NCI-H187 treated with DMSO at 0.1 percent for 48 hours (cell line): ENCODE results near the gene GRM8.
A peak's percentile ranks its signal among the peaks of the same experiment; 100 is the strongest.
"Not testable (repeated sequence)": the region's sequence is repeated elsewhere in the genome, so short reads cannot be mapped to it uniquely, and the experiment has no call there.

Experiments used
- DNase-seq: peaks from one replicate; lab custom pipeline; 2025; lab: John Stamatoyannopoulos, UW

GRM8 gene

GRCh38 chr7:126908564-126908963 is 344.2 kb downstream of the GRM8 start:
- DNase-seq: not testable (repeated sequence)

- not testable (repeated sequence) for DNase-seq
Measured at GRCh38 chr7:126907657-126908056, 345.1 kb downstream of the GRM8 start.

GRCh38 chr7:126905255-126905654 is 347.5 kb downstream of the GRM8 start:
- DNase-seq: not testable (repeated sequence)

- DNase-seq: not testable (repeated sequence)
Measured at GRCh38 chr7:126901041-126901765, 351.5 kb downstream of the GRM8 start.

GRCh38 chr7:126887980-126888379 is 364.8 kb downstream of the GRM8 start:
- peak; percentile 70 for DNase-seq

GRCh38 chr7:126887560-126887959 is 365.2 kb downstream of the GRM8 start:
- not testable (repeated sequence) for DNase-seq

GRCh38 chr7:126882730-126883129 is 370.0 kb downstream of the GRM8 start:
- DNase-seq: not testable (repeated sequence)

- not testable (repeated sequence) for DNase-seq
Measured at GRCh38 chr7:126881908-126882307, 370.8 kb downstream of the GRM8 start.

- DNase-seq: no peak
Measured at GRCh38 chr7:126881315-126881714, 371.4 kb downstream of the GRM8 start.

- not testable (repeated sequence) for DNase-seq
Measured at GRCh38 chr7:126876536-126876935, 376.2 kb downstream of the GRM8 start.

GRCh38 chr7:126856691-126857291 is 395.9 kb downstream of the GRM8 start:
- DNase-seq: no peak

GRCh38 chr7:126845331-126845730 is 407.4 kb downstream of the GRM8 start:
- no peak for DNase-seq

GRCh38 chr7:126843883-126844282 is 408.9 kb downstream of the GRM8 start:
- DNase-seq: no peak

GRCh38 chr7:126843336-126843735 is 409.4 kb downstream of the GRM8 start:
- no peak for DNase-seq

- DNase-seq: no peak
Measured at GRCh38 chr7:126842451-126842850, 410.3 kb downstream of the GRM8 start.

GRCh38 chr7:126840869-126841268 is 411.9 kb downstream of the GRM8 start:
- no peak for DNase-seq

- DNase-seq: no peak
Measured at GRCh38 chr7:126839624-126840023, 413.1 kb downstream of the GRM8 start.

GRCh38 chr7:126838194-126838593 is 414.5 kb downstream of the GRM8 start:
- DNase-seq: no peak

- not testable (repeated sequence) for DNase-seq
Measured at GRCh38 chr7:126831241-126831640, 421.5 kb downstream of the GRM8 start.

GRCh38 chr7:126820925-126821324 is 431.8 kb downstream of the GRM8 start:
- no peak for DNase-seq

GRCh38 chr7:126819197-126819484 is 433.6 kb downstream of the GRM8 start:
- no peak for DNase-seq

- no peak for DNase-seq
Measured at GRCh38 chr7:126818393-126819196, 434.1 kb downstream of the GRM8 start.

- DNase-seq: no peak
Measured at GRCh38 chr7:126809188-126809587, 443.6 kb downstream of the GRM8 start.
